Endothelial cell of umbilical vein (primary cell): ENCODE results near the gene KIF1C. TPM values are rescaled to one million over a fixed set of nuclear protein-coding genes. Genes with fewer than 3 reads are reported as not detected.

Experiments
- BruUV-seq: library from RNA; stranded (reverse); fragments of 400-500 nt; replicated peaks from 2 replicates; lab custom pipeline; 2021; lab: Mats Ljungman, UMichigan
- CTCF ChIA-PET: fragments of 300-600, 350-600 bp; sonication (Branson Sonifier 250); formaldehyde crosslinking; loops from one replicate; lab custom pipeline; 2021; ENCODE audit warnings: antibody characterized with exemption, inconsistent platforms; lab: Charles Lee
- POLR2A ChIA-PET: fragments of 300-600, 350-600 bp; sonication (Branson Sonifier 250); formaldehyde crosslinking; loops from one replicate; lab custom pipeline; 2021; ENCODE audit warnings: antibody characterized with exemption, inconsistent platforms; lab: Charles Lee
- DNase-seq: peaks from one replicate; pipeline ENCODE4 v3.0.0-alpha.2; 2011; ENCODE audit warnings: low read depth, low spot score
- FAIRE-seq: peaks from 2 replicates; lab custom pipeline; 2011; peaks lifted over from hg19 to GRCh38; lab: Jason Lieb, UNC
- H2AFZ ChIP-seq: 2 replicates; pipeline ENCODE4 v1.6.0; 2012; ENCODE audit warnings: low read depth, low read length, control low read depth, inconsistent platforms
- H3K27ac ChIP-seq: 2 replicates; pipeline ENCODE4 v1.5.1; 2011; ENCODE audit warnings: low read depth, mild to moderate bottlenecking, control low read depth, low read length, moderate library complexity; ENCODE audit not compliant: insufficient read depth
- H3K27me3 ChIP-seq, 2 experiments: 2 replicates each; pipeline versions ENCODE4 v1.6.0 to v1.6.1; 2011; ENCODE audit warnings: low read length in 2 of 2, mixed read lengths in 1 of 2; ENCODE audit not compliant: control insufficient read depth in 2 of 2, insufficient read depth in 2 of 2
- H3K36me3 ChIP-seq, 2 experiments: 2 replicates in 1 of 2; 3 replicates in 1 of 2; pipeline ENCODE4 v1.5.1; 2011; ENCODE audit warnings: low read length in 2 of 2, mild to moderate bottlenecking in 1 of 2, moderate library complexity in 1 of 2; ENCODE audit not compliant: control insufficient read depth in 2 of 2, insufficient read depth in 2 of 2; ENCODE audit errors: extremely low read depth in 1 of 2
- H3K4me1 ChIP-seq: 3 replicates; pipeline ENCODE4 v1.5.1; 2011; ENCODE audit warnings: mild to moderate bottlenecking, low read length; ENCODE audit not compliant: control insufficient read depth, insufficient read depth; ENCODE audit errors: extremely low read depth
- H3K4me2 ChIP-seq: 2 replicates; pipeline ENCODE4 v1.6.1; 2011; ENCODE audit warnings: low read length, control low read depth, mixed read lengths; ENCODE audit not compliant: insufficient read depth
- H3K4me3 ChIP-seq, 3 experiments: fragments of 200-600 bp in 1 of 3; sonication (generic), shearing (Covaris generic) in 1 of 3; replicated peaks in 1 of 3; 2 replicates each; pipeline ENCODE4 v1.5.1; 2011 to 2016; ENCODE audit warnings: control low read depth in 3 of 3, low read length in 3 of 3, mild to moderate bottlenecking in 2 of 3, inconsistent platforms in 1 of 3, low read depth in 1 of 3, moderate library complexity in 1 of 3; ENCODE audit not compliant: insufficient read depth in 1 of 3
- H3K79me2 ChIP-seq: 2 replicates; pipeline ENCODE4 v1.6.0; 2012; ENCODE audit warnings: low read length, inconsistent platforms; ENCODE audit not compliant: control insufficient read depth, insufficient read depth
- H3K9ac ChIP-seq: replicated peaks from 2 replicates; pipeline ENCODE3; 2011; ENCODE audit warnings: low read length, control low read depth; ENCODE audit not compliant: insufficient read depth; ENCODE audit errors: extremely low read depth
- H3K9me1 ChIP-seq: replicated peaks from 3 replicates; pipeline ENCODE4 v1.6.0; 2011; ENCODE audit warnings: mild to moderate bottlenecking, low read length; ENCODE audit not compliant: control insufficient read depth, insufficient read depth; ENCODE audit errors: extremely low read depth
- H3K9me3 ChIP-seq: replicated peaks from 2 replicates; pipeline ENCODE4 v1.5.1; 2012; ENCODE audit warnings: low read length, inconsistent platforms; ENCODE audit not compliant: control insufficient read depth, insufficient read depth
- H4K20me1 ChIP-seq: replicated peaks from 2 replicates; pipeline ENCODE3; 2011; ENCODE audit warnings: mild to moderate bottlenecking, low read length; ENCODE audit not compliant: control insufficient read depth, insufficient read depth; ENCODE audit errors: extremely low read depth
- EZH2 ChIP-seq: IDR thresholded peaks from 2 replicates; pipeline ENCODE4 v1.6.1; 2012; ENCODE audit warnings: borderline replicate concordance, low read depth, mild to moderate bottlenecking, moderate library complexity, low read length, inconsistent platforms; ENCODE audit not compliant: severe bottlenecking
- FOS ChIP-seq: IDR thresholded peaks from 2 replicates; pipeline ENCODE4 v1.6.1; 2011; ENCODE audit warnings: mild to moderate bottlenecking, low read length, moderate library complexity, borderline replicate concordance; ENCODE audit not compliant: insufficient read depth
- GATA2 ChIP-seq: IDR thresholded peaks from 2 replicates; pipeline ENCODE4 v1.7.0; 2011; ENCODE audit warnings: low read depth, mild to moderate bottlenecking, moderate library complexity, mixed read lengths, low read length; ENCODE audit not compliant: insufficient read length, insufficient read depth
- JUN ChIP-seq: IDR thresholded peaks from 2 replicates; pipeline ENCODE4 v1.6.1; 2011; ENCODE audit warnings: borderline replicate concordance, low read depth; ENCODE audit not compliant: insufficient read length, insufficient read depth
- MAX ChIP-seq: IDR thresholded peaks from 2 replicates; pipeline ENCODE4 v1.6.1; 2011; ENCODE audit not compliant: insufficient read depth, insufficient read length
- MYC ChIP-seq: IDR thresholded peaks from one replicate; pipeline ENCODE4 v1.6.1; 2011; ENCODE audit warnings: mild to moderate bottlenecking, low read depth, low read length
- POLR2A ChIP-seq: IDR thresholded peaks from 2 replicates; pipeline ENCODE4 v1.6.1; 2012; ENCODE audit warnings: low read depth, mild to moderate bottlenecking, control low read depth, low read length
- POLR2AphosphoS5 ChIP-seq: IDR thresholded peaks from 2 replicates; pipeline ENCODE4 v1.6.1; 2012; ENCODE audit warnings: low read depth, mild to moderate bottlenecking, control low read depth, low read length, moderate library complexity; ENCODE audit not compliant: insufficient read depth
- dilution Hi-C: fragments of 300-500 bp; cut with MboI; formaldehyde crosslinking; loops from one replicate; pipeline ENCODE4 v1.15.0; 2019; ENCODE audit warnings: low sequenced_read_pairs; ENCODE audit not compliant: extremely low pct_ligation_motif_present
- intact Hi-C: fragments of 100-400 bp; cut with micrococcal nuclease; formaldehyde crosslinking; loops from one replicate; pipeline ENCODE4 v1.10.0; 2022
- polyA plus RNA-seq, 4 experiments: library from polyadenylated mRNA; depleted of rRNA in 3 of 4; stranded (reverse) in 3 of 4; unstranded in 1 of 4; fragments of >200 nt; gene quantifications; 2 replicates each; pipeline versions ENCODE4 v1.2.1 to v1.2.3, GENCODE V29; 2011 to 2012; ENCODE audit warnings: missing spikeins in 1 of 4
- total RNA-seq: library from RNA; stranded (reverse); gene quantifications from 2 replicates; pipeline ENCODE4 v1.2.3, GENCODE V29; 2021
- TF ChIP-seq, protein P1 (sequence below), 2 donors: IDR thresholded peaks; 1 replicate in 1 of 2; 2 replicates in 1 of 2; pipeline ENCODE4 v1.5.1; 2011; ENCODE audit warnings: low read length in 2 of 2, mild to moderate bottlenecking in 2 of 2, moderate library complexity in 2 of 2, control low read depth in 1 of 2, inconsistent platforms in 1 of 2, low read depth in 1 of 2; ENCODE audit not compliant: insufficient read depth in 1 of 2; ENCODE audit errors: extremely low read depth in 1 of 2

Gene KIF1C
- total and polyA plus RNA-seq, 2 donors (not counting 3 experiments of a cell fraction or from before 2014, with no cell fraction given): 33.6 to 171 TPM

- no TSS peak for BruUV-seq
- dilution Hi-C loops: no loop called here
- peaks cover 16% of the 10 kb centered on the region for H3K4me1 ChIP-seq
- peaks cover 10 to 37% of the 10 kb centered on the region in 2 experiments for H3K36me3 ChIP-seq
- DNase-seq: no peak
- ChIA-PET POLR2A (no interaction called here), CTCF (interaction anchor here (1.1 to 1.8 kb wide), 2 partner anchors 9 to 405 kb away, joined by 3 to 5 read pairs; no protein-coding TSS in a partner anchor)
- H3K9ac ChIP-seq: no peak overlapping the region
- no peak overlapping the region for H3K27ac ChIP-seq
- TF ChIP-seq EZH2 (no peak), POLR2AphosphoS5 (no peak), JUN (no peak), MYC (no peak), MAX (no peak), GATA2 (no peak), POLR2A (no peak), FOS (no peak)
- TF ChIP-seq, protein P1, sequence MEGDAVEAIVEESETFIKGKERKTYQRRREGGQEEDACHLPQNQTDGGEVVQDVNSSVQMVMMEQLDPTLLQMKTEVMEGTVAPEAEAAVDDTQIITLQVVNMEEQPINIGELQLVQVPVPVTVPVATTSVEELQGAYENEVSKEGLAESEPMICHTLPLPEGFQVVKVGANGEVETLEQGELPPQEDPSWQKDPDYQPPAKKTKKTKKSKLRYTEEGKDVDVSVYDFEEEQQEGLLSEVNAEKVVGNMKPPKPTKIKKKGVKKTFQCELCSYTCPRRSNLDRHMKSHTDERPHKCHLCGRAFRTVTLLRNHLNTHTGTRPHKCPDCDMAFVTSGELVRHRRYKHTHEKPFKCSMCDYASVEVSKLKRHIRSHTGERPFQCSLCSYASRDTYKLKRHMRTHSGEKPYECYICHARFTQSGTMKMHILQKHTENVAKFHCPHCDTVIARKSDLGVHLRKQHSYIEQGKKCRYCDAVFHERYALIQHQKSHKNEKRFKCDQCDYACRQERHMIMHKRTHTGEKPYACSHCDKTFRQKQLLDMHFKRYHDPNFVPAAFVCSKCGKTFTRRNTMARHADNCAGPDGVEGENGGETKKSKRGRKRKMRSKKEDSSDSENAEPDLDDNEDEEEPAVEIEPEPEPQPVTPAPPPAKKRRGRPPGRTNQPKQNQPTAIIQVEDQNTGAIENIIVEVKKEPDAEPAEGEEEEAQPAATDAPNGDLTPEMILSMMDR (IDR thresholded peaks at IDR 0.05; ENCODE audit: extremely low read depth in 1 of 2, insufficient read depth in 1 of 2, low read depth in 1 of 2, low read length in 2 of 2): no peak
- no peaks in the 10 kb centered on the region for H3K9me3 ChIP-seq
- H3K79me2 ChIP-seq: peaks cover 4% of the 10 kb centered on the region
- no peaks in the 10 kb centered on the region for H4K20me1 ChIP-seq
- H2AFZ ChIP-seq: no peak overlapping the region
- no peaks in the 10 kb centered on the region for H3K9me1 ChIP-seq
- H3K4me2 ChIP-seq: no peak overlapping the region
- intact Hi-C loops: no loop called here
- H3K4me3 ChIP-seq: no peak overlapping the region
- FAIRE-seq: no peak
- H3K27me3 ChIP-seq: no peaks in the 10 kb centered on the region
Observed at GRCh38 chr17:4971826-4972225, 25.9 kb upstream of the KIF1C start.
